Activated B cell treated with CpG ODN at 0.5 μM for 24 hours (primary cell): ENCODE results near the gene RRAS. TPM values are rescaled to one million over a fixed set of nuclear protein-coding genes. Genes with fewer than 3 reads are reported as not detected.

Experiments
- ATAC-seq: fragments of 200-7000 bp; cut with Tn5 transposase; one replicate; pipeline ENCODE4 v1.10.0; 2021; ENCODE audit warnings: low read depth, mild to moderate bottlenecking, moderate library complexity
- CTCF ChIA-PET: fragments of 350-600 bp; sonication (Branson Sonifier 250); formaldehyde crosslinking; loops from one replicate; lab custom pipeline; 2021; ENCODE audit warnings: antibody characterized with exemption; lab: Charles Lee
- POLR2A ChIA-PET: fragments of 350-600 bp; sonication (Branson Sonifier 250); formaldehyde crosslinking; loops from one replicate; lab custom pipeline; 2021; ENCODE audit warnings: antibody characterized with exemption; lab: Charles Lee
- DNase-seq: peaks from one replicate; pipeline ENCODE4 v3.0.0; 2022
- H3K27ac Mint-ChIP-seq: one replicate; pipeline ENCODE4 v1.8.0; 2020; ENCODE audit warnings: mixed read lengths
- H3K27me3 Mint-ChIP-seq: one replicate; pipeline ENCODE4 v1.8.0; 2021; ENCODE audit warnings: mixed read lengths
- H3K36me3 Mint-ChIP-seq: one replicate; pipeline ENCODE4 v1.8.0; 2021; ENCODE audit warnings: low read depth, mixed read lengths
- H3K4me1 Mint-ChIP-seq: one replicate; pipeline ENCODE4 v1.8.0; 2021; ENCODE audit warnings: mixed read lengths
- H3K4me3 Mint-ChIP-seq: one replicate; pipeline ENCODE4 v1.8.0; 2020; ENCODE audit warnings: mild to moderate bottlenecking, mixed read lengths
- H3K9me3 Mint-ChIP-seq: one replicate; pipeline ENCODE4 v1.8.0; 2020; ENCODE audit warnings: mixed read lengths
- intact Hi-C: fragments of 100-400 bp; cut with micrococcal nuclease; formaldehyde crosslinking; loops from one replicate; pipeline ENCODE4 v1.15.1; 2024
- total RNA-seq: library from RNA; stranded (reverse); gene quantifications from 2 replicates; pipeline ENCODE4 v1.2.3, GENCODE V29; 2022
- TF ChIP-seq, protein P1 (sequence below): fragments of 200-600 bp; IDR thresholded peaks from one replicate; pipeline ENCODE4 v1.8.0; 2022; ENCODE audit warnings: antibody characterized with exemption, mild to moderate bottlenecking

Gene RRAS
- total RNA-seq: 4.8 and 5.1 TPM in 2 replicates

DNA sequence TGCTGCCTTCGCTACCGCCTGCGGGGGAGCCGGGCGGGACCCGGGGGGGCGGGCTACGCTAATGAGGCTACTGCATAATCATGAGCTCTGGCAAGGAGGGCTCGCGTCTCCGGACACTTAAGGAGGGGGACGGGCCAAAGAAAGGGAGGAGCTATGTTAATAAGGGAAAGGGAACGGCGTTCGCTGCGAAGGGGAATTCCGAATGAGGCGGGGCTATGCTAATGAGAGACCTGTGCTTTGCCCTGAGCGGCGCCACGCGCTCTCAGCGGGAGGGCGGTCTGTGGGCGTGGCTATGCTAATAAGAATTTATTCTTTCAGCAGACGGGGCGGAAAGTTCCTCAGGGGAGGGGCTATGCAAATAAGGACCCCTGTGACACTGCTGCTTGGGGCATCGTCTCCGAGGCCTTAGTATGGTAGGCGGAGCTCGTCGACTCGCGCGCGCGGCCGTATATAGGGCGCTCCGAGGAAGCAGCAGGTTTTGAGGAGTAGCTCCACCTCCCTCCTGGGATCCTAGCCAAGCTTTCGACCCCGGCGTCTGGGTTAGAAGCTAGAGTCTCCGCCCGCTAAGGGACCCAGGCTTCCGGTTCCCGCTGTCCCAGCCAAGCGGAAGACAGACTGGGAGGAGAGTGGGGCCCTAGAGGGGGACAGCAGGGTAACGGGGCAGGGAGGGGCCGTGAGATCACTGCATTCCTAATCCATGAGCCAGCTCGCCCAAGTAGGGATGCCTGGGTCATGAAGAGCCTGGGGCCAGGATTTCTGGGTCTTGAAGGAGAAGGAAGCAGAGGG lies at the start of gene RRAS:
Gene RRAS, minus strand, starts transcription at position 31 of the 786 bp plus-strand sequence. CDS start 45 bp downstream, outside the sequence.
- CTCF ChIA-PET: interaction anchor here (1.0 to 2.3 kb wide), 4 partner anchors 37 to 47 kb away, joined by 3 to 8 read pairs (median 4); partner anchors contain the start of gene PRMT1
- TF ChIP-seq, protein P1, sequence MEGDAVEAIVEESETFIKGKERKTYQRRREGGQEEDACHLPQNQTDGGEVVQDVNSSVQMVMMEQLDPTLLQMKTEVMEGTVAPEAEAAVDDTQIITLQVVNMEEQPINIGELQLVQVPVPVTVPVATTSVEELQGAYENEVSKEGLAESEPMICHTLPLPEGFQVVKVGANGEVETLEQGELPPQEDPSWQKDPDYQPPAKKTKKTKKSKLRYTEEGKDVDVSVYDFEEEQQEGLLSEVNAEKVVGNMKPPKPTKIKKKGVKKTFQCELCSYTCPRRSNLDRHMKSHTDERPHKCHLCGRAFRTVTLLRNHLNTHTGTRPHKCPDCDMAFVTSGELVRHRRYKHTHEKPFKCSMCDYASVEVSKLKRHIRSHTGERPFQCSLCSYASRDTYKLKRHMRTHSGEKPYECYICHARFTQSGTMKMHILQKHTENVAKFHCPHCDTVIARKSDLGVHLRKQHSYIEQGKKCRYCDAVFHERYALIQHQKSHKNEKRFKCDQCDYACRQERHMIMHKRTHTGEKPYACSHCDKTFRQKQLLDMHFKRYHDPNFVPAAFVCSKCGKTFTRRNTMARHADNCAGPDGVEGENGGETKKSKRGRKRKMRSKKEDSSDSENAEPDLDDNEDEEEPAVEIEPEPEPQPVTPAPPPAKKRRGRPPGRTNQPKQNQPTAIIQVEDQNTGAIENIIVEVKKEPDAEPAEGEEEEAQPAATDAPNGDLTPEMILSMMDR: no peak
- Mint-ChIP-seq H3K36me3 (peaks cover 12% of the 10 kb centered on the region), H3K4me3 (peak within 1 kb of the TSS; percentile 93), H3K27ac (peak within 1 kb of the TSS; percentile 96), H3K4me1 (peaks cover 59% of the 10 kb centered on the region), H3K9me3 (no peaks in the 10 kb centered on the region), H3K27me3 (no peaks in the 10 kb centered on the region)
- intact Hi-C loops: loop anchor here (1.0 to 5.0 kb wide), 8 partner anchors 50 to 1003 kb away; partner anchors contain the start of genes DBP, MED25, NOSIP and PPP1R15A
- ATAC-seq (peak; percentile 69), DNase-seq (peak; percentile 97)
- POLR2A ChIA-PET: interaction anchor here (0.5 to 4.0 kb wide), 25 partner anchors 8 to 1021 kb away, joined by 3 to 97 read pairs (median 5); partner anchors contain the start of genes AKT1S1, AP2A1, ATF5 and BCAT2

DNA sequence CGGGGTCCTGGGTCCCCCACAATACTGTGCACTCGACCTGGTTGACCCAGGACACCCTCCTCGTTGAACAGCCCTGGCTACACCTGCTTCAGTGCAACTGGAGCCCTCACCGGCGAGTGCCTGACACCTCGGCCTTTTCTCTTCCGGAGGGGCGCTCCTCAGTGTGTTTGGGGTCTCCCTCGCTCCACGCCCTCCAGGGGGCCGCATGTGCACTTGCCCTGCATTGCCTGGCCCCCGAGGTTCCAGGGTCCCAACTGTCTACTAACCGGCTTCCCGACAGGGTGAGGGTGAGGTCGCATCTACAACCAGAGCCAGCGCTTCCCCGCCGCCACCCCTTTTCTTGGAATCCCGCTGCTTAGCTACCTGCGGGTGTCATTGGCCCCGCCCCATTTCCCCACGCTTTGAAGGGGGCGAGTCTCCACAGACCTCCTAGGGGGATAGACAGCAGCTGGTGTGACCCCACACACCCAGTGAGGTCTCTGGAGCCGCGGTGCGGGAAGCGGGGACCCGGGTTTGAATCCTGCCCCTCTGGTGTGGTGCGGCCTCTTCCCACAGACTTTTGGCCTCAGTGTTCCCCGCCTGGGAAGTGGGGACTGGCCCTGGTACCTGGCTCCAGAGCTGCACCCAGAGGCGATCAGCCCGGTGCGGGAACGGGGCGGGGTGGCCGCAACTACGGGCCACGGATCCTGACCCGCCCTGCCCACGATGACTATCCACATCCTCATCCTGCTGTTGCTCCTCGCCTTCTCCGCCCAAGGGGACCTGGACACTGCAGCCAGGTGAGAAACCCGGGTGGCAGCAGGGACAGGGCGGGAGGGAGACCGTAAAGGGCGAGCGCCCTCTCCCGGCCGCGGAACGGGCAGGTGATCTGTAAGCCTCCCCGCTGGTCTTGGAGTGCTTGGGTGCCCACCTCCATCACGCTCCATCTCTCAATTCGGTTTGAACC lies 49.5 kb upstream of the RRAS start, which contains the start of gene ADM5:
Gene ADM5, plus strand, starts transcription at position 462 of the 946 bp plus-strand sequence. Its CDS starts 244 bp downstream, at position 706.
- TF ChIP-seq, protein P1: no peak
- ATAC-seq: peak; percentile 51
- Mint-ChIP-seq H3K27ac (peak within 1 kb of the TSS; percentile 33), H3K9me3 (no peaks in the 10 kb centered on the region), H3K4me1 (peaks cover 25% of the 10 kb centered on the region), H3K4me3 (peak within 1 kb of the TSS; percentile 87), H3K27me3 (peaks cover 22% of the 10 kb centered on the region), H3K36me3 (peaks cover 38% of the 10 kb centered on the region)
- ChIA-PET CTCF (no interaction called here), POLR2A (interaction anchor here (1.3 kb wide), 1 partner anchor 75 kb away, joined by 3 read pairs; no protein-coding TSS in a partner anchor)
- DNase-seq: no peak
- intact Hi-C loops: no loop called here

DNA sequence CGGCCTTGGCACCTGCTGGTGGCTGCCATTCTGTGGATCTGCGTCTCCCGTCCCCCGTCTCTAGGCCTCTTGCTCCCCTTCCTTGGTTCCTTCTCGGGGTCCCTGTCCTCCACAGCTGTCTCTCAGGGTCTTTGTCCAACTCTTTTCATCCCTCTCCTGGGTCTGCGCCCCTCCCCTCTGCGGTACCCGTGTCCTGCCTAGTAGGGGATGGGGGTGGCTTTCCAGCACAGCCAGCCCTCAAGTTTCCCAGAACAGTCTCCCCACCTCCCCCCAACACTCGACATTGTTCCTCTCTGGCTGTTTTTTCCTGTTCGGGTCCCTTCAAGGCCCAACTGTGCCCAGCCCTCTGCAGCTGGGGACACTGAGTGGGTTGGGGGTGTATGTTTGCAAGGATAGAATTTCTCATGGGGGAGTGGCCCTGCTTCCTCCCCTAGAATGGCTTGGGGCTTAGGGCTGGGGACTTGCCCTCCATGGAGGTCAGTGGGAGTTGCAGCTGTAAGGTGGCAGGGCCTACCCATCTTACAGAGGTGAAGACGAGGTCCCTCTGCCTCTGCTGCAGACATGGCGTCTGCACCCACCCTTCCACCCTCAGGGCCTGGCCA lies 48.7 kb upstream of the RRAS start:
- Mint-ChIP-seq H3K4me3 (no peak overlapping the region), H3K9me3 (no peaks in the 10 kb centered on the region), H3K27ac (no peak overlapping the region), H3K27me3 (peaks cover 22% of the 10 kb centered on the region), H3K4me1 (peaks cover 25% of the 10 kb centered on the region), H3K36me3 (peaks cover 46% of the 10 kb centered on the region)
- TF ChIP-seq, protein P1: no peak
- intact Hi-C loops: no loop called here
- POLR2A ChIA-PET: no interaction called here
- no peak for DNase-seq
- ATAC-seq: no peak
- CTCF ChIA-PET: no interaction called here

DNA sequence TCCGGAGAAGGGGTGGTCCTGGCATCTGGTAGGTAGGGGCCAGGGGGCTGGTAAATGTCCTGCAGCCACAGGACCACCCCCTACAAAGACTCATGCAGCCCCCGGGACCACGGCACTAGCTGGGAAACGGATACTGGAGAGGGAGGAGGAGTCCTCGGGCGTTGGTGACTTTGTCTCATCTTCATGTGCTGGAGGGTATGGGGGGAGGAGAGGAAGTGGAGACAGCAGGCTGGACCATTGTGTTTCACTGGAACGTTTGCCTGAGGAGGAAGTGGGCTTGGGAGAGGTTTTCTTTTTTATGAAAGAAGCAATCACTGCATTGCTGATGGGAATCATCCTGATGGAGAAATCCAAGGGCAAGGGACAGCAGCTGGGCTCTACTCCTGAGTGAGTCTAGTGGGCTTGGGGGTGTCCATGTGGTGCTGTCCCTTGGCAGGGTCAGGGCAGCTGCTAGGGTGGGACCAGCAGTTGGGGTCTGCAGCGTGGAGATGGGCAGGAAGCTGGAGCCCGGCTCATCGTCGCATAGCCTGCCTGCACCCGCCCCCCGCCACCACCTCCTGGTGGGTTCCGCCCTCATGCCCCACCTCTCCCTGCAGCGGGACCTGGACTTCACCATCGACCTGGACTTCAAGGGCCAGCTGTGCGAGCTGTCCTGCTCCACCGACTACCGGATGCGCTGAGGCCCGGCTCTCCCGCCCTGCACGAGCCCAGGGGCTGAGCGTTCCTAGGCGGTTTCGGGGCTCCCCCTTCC lies 47.8 kb upstream of the RRAS start:
- no peak overlapping the region for H3K4me3 Mint-ChIP-seq
- POLR2A ChIA-PET: interaction anchor here (0.7 kb wide), 1 partner anchor 13 kb away, joined by 3 read pairs; no protein-coding TSS in a partner anchor
- ATAC-seq: no peak
- intact Hi-C loops: no loop called here
- peaks cover 25% of the 10 kb centered on the region for H3K4me1 Mint-ChIP-seq
- DNase-seq: no peak
- TF ChIP-seq, protein P1: no peak
- H3K27me3 Mint-ChIP-seq: peaks cover 16% of the 10 kb centered on the region
- CTCF ChIA-PET: no interaction called here
- no peaks in the 10 kb centered on the region for H3K9me3 Mint-ChIP-seq
- H3K36me3 Mint-ChIP-seq: peaks cover 53% of the 10 kb centered on the region
- no peak overlapping the region for H3K27ac Mint-ChIP-seq
